Left cardiac atrium (tissue), 4 donors: ENCODE measurements around the gene SCUBE1. TPM values are rescaled to one million over a fixed set of nuclear protein-coding genes. Genes with fewer than 3 reads are reported as not detected.
"Not testable (repeated sequence)": the region's sequence is repeated elsewhere in the genome, so short reads cannot be mapped to it uniquely, and the experiment has no call there.

Source experiments
- ATAC-seq, 2 donors: fragments of 200-7000 bp; cut with Tn5 transposase; one replicate each; pipeline ENCODE4 v1.9.1; 2020; ENCODE audit warnings: mild to moderate bottlenecking in 2 of 2, moderate library complexity in 2 of 2
- DNase-seq: peaks from one replicate; pipeline ENCODE4 v3.0.0-alpha.2; 2020
- intact Hi-C, 2 donors: fragments of 100-400 bp; cut with DNase I; formaldehyde crosslinking; loops; one replicate each; pipeline versions ENCODE4 v1.14.1 to v1.15.1; 2022 to 2023
- total RNA-seq, 2 donors: library from RNA; stranded (reverse); fragmentation: NEBNext Ultra II Directional; extraction: Animal tissue kit (Norgen Biotek cat#: 25700); gene quantifications; one replicate each; pipeline ENCODE4 v1.2.1, GENCODE V29; 2021
- donor health status: DM: no; HTN: yes; CAD: no.
- donor health status: DM: no; HTN: yes; CAD: no; lungs with severe emphysema.
- donor health status: DM: yes; HTN: yes; CAD: no.
- donor health status: Dilated cardiomyopathy.

SCUBE1 gene
- total RNA-seq, 2 donors from 2014 or later: 0.97 to 3.3 TPM

DNA sequence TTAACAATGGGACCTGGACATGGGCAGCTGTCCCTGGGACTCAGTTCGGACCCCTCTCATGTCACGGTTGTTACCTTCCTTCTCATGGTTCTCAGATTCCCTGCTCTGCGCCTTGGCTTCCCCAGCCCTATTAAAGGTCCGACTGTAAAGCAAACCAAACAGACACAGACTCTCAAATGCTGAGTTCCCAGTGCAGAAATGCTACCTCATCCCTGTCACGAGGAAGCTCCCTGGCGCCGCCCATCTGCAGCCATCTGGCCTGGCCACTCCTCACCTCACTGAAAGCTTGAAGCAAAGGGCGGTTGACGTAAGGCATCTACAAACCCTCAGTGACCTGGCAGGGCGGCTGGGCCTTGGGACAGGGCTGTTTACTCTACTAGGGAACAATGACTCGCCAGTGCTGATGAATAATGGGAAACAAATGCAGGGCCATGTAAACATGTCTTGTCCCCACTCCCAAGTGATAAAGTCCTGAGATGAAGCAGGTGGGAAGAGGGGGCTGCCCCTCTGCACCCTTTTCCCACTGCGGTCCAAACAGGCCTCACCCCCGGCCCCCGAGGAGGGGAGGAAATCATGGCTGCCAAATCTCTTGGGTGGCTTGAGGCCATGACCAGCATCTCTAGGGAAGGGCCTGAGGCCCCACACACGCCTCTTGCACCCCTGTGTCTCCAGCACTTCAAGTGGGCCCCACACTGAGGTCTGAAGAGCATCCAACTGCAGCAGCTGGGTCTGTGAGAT, 49.3 kb downstream of the SCUBE1 start:
- intact Hi-C loops: no loop called here
- DNase-seq: no peak
- no peak for ATAC-seq

DNA sequence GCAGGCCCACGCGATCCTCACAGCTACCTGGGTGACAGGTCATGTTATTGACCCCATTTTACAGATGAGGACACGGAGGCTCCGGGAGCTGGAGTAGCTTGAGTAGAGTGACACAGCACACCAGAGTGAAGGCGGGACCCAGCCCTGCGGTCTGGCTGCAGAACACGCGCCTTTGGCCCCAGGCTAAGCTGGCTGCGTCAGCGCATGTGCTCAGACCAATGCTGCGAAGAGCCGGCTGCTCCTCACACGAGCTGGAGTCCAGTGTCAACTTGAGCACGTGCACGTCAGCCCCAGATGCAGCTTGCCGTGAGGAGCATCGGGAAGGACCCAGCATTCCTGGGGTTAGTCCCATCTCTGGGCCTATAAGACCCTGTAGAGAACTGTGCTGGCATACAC, 49.9 kb downstream of the SCUBE1 start:
- no peak for ATAC-seq
- intact Hi-C loops: no loop called here
- DNase-seq: no peak

DNA sequence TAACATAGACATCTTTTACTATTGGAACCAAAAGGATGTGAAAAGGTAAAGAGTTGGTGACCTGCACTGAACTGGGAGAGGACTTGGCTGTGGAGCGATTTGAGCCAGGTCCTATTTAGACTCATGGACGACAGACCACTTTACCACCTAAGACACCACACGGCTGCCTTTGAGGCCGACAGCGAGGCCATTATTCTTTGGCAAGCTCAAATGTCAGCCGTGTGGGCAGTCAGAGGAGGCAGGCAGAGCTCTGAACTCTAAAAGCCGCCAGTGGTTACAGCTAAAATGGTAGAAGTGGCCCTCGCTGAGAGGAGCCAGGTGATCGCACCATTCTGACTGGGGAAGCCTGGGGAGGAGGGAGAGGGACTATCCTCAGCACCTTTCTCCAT, 50.5 kb downstream of the SCUBE1 start:
- intact Hi-C loops: no loop called here
- no peak for DNase-seq

DNA sequence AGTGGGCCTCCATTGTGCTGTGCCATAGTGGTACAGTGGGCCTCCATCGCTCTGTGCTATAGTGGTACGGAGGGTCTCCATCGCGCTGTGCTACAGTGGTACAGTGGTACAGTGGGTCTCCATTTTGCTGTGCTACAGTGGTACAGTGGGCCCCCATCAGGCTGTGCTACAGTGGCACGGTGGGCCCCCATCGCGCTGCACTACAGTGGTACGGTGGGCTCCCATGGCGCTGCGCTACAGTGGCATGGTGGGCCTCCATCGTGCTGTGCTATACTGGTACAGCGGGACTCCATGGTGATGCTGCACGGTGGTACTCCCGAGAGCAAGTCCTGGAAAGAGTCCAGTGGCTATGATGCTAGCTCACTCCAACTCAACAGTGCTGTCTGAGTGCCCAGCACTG, 51.8 kb downstream of the SCUBE1 start:
- DNase-seq (no peak), ATAC-seq (no peak)
- intact Hi-C loops: no loop called here

More for the DNA sequence above, 50.5 kb downstream of the SCUBE1 start:
- no peak for ATAC-seq

DNA sequence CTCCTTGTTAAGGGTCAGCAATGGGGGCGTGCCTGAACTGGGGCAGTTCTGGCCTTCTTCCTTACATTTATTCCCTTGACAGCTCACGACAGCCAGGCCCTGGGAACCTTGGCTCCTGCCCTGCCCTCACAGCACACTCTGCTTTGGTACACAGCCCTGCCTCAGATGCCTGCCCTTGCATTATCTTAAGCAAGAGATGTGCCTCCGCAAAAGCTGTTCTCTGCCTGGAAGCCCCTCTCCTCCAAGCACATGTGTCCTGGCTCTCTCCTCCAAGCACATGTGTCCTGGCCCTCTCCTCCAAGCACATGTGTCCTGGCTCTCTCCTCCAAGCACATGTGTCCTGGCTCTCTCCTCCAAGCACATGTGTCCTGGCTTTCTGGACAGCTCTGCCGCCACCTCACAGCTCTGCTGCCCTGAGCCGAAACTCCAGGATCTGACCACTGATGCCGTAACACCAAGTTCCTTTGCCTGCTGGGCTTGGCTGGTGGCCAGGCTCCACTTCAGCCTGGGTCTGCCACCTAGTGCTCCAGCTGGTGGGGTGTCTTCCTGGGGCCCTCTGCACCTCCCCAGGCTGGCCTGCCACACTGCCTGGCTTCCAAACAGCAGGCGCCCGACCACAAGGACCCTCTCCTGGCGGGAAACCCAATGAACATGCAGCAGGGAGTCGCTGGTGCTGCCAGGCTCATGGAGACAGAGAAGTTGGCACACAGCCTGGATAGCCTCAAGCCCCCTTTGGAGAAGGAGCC, 53.0 kb downstream of the SCUBE1 start:
- ATAC-seq (peak; percentile 35 to 68), DNase-seq (peak; percentile 44)
- intact Hi-C loops: no loop called here

DNA sequence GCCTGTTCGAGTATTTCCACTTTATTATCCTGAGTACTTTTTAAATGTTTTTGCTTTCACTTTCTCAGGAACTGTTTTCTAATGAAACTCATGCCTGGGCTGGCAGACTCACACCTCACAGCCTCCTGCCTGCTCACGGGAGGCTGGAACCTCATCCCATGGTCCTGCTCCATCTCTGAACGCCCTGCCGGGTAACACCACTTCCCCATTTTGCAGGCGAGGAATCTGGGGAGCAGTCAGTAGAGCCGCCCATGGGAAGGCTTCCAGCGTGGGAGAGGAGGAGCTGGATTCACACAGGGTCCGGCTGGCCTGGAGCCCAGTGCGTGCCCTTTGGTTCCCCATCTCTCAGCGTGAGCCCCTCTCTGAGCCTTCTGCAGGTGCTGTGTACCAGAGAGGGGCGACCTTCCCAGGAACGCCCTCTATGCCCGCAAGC, 53.6 kb downstream of the SCUBE1 start:
- peak; percentile 6 to 19 for ATAC-seq
- no peak for DNase-seq
- intact Hi-C loops: no loop called here

DNA sequence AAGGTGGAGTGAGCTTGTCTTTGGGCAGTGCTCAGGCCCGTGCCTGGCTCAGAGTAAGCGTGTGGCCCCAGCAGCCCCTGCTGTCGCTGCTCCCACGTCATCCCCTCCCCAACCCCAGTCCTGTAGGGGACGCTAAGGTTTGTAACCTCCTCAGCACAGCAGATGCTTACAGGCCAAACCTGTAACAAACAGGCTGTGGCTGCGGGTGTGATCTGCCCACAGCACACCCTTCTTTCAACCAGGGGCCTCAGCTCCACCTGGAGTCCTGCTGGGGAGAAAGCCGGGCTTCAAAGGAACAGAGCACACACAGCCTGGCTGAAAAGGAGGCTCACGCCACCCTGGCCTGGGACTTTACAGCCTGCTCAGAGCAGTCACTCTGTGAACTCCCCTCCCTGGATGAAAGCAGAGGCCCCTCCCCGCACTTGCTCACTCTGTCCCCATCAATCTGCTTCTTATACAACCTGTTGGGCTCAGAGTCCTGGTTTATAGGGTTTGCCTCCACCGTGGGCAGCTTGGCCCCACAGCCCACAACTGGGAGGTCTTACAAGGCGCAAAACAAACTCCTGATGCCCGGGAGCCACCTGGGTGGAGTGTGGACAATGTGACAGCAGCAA, 54.3 kb downstream of the SCUBE1 start:
- DNase-seq: no peak
- intact Hi-C loops: no loop called here
- no peak for ATAC-seq

DNA sequence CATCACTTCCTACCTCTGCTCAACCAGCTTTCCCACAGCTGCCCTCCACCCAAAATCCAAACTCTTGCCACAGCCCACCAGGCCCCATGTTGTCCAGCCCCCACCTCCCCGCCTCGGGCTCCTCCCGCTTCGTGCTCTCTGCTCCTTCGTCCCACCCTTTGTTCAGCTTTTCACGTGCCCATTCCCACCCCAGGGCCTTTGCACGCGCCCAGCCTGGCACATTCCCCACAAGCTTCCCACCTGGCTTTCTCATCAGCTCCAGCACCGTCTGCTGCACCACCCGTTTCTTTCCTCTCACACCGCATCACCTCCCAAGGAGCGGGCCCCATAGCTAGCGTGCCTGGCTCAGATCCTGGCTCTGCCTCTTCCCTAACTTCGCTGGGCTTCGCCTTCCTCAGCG, 54.8 kb downstream of the SCUBE1 start:
- no peak for DNase-seq
- intact Hi-C loops: no loop called here
- no peak for ATAC-seq

DNA sequence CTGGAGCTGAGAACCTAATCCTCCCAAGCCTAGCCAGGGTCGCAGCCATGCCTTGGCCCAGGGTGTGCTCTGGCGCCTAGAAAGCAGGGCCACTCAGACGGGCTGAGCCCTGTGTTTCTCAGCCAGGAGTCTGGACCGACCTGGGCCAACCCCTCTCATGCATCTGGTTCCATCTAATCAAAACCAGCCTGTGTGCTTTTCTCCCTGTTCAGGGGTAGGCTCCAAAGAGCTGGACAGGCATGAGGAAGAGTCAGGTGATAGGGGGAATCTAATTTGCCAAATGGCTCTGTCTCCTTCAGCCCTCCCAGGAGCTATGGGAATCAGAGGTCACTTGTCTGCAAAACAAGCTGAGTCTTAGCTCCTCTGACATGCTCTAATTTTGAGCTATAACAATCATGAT, 55.7 kb downstream of the SCUBE1 start:
- DNase-seq: no peak
- no peak for ATAC-seq
- intact Hi-C loops: no loop called here

DNA sequence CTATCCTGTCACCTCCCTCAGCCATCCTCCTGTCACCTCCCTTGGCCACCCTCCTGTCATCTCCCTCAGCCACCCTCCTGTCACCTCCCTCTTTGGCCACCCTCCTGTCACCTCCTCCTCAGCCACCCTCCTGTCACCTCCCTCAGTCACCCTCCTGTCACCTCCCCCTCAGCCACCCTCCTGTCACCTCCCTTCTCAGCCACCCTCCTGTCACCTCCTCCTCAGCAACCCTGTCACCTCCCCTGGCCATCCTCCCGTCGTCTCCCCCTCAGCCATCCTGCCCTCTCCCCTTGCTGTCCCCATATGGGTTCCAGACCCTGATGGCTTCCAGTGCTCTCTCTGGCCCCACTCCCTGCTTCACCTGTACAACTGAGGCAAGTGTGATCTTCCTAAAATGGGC, 61.8 kb downstream of the SCUBE1 start:
- peak in 1 of 2 donors; percentile 79 for ATAC-seq
- intact Hi-C loops: no loop called here
- DNase-seq: no peak

DNA sequence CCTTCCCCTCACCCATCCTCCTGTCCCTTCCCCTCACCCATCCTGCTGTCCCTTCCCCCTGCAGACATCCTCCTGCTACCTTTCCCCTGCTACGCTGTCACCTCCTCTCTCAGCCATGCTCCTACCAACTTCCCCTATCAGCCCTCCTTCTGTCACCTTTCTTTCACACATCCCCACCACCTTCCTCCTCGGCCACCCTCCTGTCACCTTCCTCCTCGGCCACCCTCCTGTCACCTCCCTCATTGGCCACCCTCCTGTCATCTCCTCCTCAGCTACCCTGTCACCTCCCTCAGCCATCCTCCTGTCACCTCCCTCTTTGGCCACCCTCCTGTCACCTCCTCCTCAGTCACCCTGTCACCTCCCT, 62.7 kb downstream of the SCUBE1 start:
- intact Hi-C loops, ATAC-seq, DNase-seq: not testable (repeated sequence)

DNA sequence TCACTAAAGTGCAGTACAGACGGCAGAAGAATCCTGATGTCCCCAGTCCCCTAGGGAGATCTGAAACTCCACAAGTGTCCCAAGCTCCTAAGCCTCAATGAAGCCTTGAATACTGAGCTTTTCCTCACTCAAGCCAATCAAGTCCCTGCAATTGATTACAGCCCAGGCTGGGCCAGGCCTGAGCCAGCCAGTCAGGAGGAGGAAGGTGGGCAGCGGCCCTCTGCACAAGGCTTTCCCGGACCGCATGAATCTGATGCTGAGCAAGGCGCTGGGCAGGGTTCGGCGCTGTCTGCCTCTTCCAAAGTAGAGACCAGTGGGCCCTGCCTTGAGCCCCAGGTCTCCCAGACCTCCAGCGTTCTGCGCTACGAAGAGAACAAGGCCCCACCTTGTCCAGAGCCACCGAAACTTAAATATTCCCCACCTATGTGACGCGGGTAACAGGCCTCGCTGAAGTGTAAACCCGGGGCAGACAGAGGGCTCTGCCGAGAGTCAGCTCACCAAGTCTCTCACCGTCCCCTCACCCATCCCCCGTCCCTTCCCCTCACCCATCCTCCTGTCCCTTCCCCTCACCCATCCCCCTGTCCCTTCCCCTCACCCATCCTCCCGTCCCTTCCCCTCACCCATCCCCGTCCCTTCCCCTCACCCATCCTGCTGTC, 63.2 kb downstream of the SCUBE1 start:
- intact Hi-C loops: no loop called here
- no peak for ATAC-seq
- DNase-seq: no peak

DNA sequence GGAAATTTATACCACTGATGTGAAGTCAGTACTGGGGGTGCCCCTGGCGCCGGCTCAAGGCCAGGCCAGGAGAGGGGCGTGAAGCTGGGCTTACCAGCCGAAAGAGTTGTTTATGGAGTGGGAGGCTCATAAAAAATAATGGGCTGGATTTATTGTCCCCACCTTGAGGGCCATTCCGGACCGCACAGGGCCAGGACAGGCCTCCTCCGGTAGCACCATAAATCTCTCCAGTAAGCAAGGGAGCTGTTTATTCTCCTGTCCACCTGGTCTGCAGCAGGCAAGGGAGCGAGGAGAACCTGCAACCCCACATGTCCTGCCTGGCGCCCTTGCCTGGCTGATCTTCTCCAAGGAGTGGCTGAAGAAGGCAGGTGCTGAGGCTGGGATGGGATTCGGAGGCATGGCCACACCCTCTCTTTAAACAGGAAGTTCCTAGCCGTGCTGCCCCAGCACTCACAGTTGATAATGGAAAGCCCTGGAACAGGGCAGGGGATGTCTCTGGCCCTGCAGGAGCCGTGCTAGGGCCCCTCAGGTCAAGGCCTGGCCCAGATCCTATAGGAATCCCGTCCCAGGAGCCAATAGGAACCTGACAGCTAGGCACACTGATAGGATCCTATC, 65.1 kb downstream of the SCUBE1 start:
- intact Hi-C loops: no loop called here
- ATAC-seq (no peak), DNase-seq (no peak)

DNA sequence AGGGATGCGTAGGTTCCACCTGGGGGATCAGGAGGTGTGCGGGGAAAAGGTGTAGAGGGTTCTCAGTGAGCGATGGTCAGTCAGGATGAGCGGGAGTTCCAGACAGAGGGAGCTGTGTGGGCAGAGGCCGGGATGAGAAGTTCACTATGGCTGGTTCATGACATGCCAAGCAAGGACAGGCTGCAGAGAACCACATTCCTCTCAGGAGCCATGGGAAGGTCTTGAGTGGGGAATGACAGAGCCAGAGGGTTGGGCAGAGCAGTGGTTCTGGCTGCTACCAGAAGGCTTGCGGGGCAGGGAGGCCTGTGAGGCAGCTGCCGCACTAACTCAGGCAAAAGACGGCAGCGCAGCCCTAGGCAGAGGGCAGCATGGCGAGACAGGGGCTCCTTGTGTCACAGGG, 66.1 kb downstream of the SCUBE1 start:
- DNase-seq (no peak), ATAC-seq (no peak)
- intact Hi-C loops: no loop called here

DNA sequence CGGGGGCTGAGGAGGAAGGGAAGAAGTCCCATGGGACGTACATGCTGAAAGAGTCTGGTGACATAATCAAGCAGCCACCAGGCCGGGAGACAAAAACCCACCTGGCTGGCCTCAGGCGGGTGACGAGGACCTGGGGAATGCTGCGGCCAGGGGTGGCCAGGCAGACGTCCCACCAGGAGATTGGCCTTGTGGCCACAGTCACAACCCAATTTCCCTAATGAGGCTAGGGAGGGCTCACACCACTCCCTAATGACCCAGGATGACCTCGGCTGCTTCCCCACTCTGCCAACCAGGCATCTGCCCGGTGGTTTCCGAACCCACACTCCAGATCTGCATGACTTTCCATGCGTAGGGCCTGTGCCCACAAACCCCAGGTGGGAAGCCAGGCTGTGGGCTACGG, 66.9 kb downstream of the SCUBE1 start:
- intact Hi-C loops: no loop called here
- ATAC-seq: no peak
- DNase-seq: no peak

DNA sequence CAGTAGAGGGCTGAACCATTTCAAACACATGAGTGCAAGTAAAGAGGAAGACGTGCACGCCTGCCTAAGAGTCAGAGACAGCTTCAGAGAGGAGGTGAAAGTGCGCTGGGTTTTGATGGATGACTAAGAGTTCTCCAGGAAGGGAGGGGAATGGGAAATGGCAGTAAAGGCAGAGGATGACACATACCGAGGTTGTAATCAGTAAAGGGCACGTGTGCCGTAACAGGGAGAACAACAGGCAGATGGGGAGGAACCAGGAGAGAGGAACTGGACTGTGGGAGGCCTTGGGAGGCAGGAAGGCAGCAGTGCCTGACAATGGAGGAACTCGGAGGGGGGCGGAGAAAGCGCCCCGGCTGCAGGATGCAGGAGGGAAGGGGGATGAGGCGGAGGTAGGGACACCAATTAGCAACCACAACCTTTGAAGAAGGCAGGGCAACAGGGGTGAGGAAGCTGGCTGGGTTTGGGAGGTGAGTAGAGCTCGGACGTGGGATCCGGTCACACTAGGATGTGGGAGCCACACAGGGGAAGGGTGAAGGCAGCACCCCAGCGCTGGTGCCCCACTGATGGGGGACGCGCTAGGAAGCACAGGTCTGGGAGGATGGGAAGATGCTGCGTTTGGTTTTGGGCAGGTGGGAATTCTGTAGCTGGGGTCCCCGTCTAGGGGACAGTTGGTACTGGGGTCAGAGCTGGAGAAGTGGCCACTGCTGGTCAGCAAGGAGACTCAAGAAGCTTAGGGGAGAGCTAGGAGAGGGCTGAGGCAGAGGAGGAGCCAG, 67.4 kb downstream of the SCUBE1 start:
- intact Hi-C loops: loop anchor here in 1 of 2 donors (2.0 kb wide), 1 partner anchor 71 kb away; no protein-coding TSS in a partner anchor

DNA sequence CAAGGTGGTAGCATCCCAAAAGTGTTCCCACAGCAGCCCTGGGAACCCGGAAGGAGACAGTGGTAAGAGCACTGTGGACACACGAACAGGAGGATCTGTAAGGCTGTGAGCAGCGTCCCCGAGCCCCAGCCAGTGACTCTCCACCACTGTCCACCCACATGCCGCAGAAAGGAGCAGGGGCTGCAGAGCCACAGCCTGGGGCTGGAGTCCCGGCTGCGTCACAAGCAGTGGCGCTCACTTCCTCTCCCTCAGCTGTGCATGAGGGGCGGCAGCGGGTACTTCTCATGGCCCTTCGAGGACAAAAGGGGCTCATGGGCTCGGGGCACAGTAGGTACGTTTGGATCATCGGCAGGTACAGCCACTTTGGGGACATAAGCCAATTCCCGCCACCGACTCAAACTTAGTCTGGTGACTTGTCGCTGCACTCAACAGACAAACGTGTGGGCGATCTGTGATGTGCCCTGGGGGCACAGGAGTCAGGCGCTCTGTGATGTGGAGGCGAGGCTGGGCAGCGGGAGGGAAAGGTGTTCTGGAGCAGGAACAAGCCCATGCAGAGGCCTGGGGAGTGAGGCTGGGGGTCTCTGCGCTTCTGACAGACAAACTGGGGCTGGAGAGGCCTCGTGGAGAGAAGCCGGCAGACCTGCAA, 68.5 kb downstream of the SCUBE1 start:
- ATAC-seq (no peak), DNase-seq (no peak)
- intact Hi-C loops: loop anchor here (1.0 to 5.0 kb wide), 3 partner anchors 72 to 113 kb away; no protein-coding TSS in a partner anchor

More for the DNA sequence above, 67.4 kb downstream of the SCUBE1 start:
- no peak for ATAC-seq
- no peak for DNase-seq

DNA sequence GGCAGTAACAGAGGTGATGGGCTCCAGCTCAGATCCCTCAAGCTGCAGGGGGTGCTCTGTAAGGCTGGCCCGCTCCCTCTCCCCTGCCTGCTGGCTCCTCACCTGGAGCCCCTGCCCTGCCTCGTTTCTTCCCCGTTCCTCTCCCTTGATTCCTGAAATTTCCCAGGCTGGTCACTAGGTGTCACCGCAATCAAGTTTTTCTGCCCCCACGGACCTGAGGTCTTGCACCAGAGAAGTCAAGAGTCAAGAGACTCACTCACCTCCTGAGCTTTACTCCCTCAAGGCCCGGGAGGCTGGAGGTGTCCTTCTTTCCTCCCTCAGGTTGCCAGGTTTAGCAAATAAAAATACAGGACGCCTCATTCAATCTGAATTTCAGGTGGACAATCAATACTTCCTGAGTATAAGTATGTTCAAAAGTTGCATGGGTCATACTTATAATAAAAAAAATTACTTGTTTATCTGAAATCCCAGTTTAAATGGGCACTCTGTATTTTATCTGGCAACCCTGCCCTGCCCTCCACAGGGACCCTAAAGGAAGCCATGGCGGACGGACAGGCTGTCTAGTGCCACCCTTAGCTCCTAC, 69.2 kb downstream of the SCUBE1 start:
- ATAC-seq (peak; percentile 60 to 70), DNase-seq (no peak)
- intact Hi-C loops: loop anchor here (1.0 to 5.0 kb wide), 4 partner anchors 72 to 113 kb away; no protein-coding TSS in a partner anchor
